HCT116 (cell line): ENCODE data around the gene ASIC3.

Source experiments
- EZH2 ChIP-seq: fragments of 200-600 bp; sonication (generic); IDR thresholded peaks from 2 replicates; pipeline ENCODE4 v1.6.1; 2017; ENCODE audit warnings: antibody characterized with exemption, mixed run types
- JUND ChIP-seq: IDR thresholded peaks from 2 replicates; pipeline ENCODE4 v1.6.1; 2012
- POLR2A ChIP-seq: IDR thresholded peaks from 2 replicates; pipeline ENCODE4 v1.7.0; 2011; ENCODE audit warnings: borderline replicate concordance; ENCODE audit not compliant: insufficient read depth, insufficient read length; ENCODE audit errors: extremely low read depth
- ZBTB33 ChIP-seq: IDR thresholded peaks from 2 replicates; pipeline ENCODE4 v1.6.1; 2011; ENCODE audit warnings: mild to moderate bottlenecking, low read length, moderate library complexity; ENCODE audit not compliant: insufficient replicate concordance; ENCODE audit errors: extremely low read depth
- TF ChIP-seq, protein P1 (sequence below), 3 experiments: fragments of 200-600 bp in 1 of 3; sonication (generic) in 1 of 3; IDR thresholded peaks in 2 of 3; conservative IDR thresholded peaks in 1 of 3; 2 replicates each; pipeline ENCODE4 v1.5.1; 2012 to 2017; ENCODE audit warnings: low read depth in 2 of 3, low read length in 2 of 3, antibody characterized with exemption in 1 of 3, borderline replicate concordance in 1 of 3, control low read depth in 1 of 3, mild to moderate bottlenecking in 1 of 3, mixed read lengths in 1 of 3, mixed run types in 1 of 3, moderate library complexity in 1 of 3; ENCODE audit not compliant: insufficient read depth in 1 of 3

- TF ChIP-seq, protein P1, sequence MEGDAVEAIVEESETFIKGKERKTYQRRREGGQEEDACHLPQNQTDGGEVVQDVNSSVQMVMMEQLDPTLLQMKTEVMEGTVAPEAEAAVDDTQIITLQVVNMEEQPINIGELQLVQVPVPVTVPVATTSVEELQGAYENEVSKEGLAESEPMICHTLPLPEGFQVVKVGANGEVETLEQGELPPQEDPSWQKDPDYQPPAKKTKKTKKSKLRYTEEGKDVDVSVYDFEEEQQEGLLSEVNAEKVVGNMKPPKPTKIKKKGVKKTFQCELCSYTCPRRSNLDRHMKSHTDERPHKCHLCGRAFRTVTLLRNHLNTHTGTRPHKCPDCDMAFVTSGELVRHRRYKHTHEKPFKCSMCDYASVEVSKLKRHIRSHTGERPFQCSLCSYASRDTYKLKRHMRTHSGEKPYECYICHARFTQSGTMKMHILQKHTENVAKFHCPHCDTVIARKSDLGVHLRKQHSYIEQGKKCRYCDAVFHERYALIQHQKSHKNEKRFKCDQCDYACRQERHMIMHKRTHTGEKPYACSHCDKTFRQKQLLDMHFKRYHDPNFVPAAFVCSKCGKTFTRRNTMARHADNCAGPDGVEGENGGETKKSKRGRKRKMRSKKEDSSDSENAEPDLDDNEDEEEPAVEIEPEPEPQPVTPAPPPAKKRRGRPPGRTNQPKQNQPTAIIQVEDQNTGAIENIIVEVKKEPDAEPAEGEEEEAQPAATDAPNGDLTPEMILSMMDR (IDR thresholded peaks at IDR 0.05 in 2 of 3, conservative IDR thresholded peaks at IDR 0.05 in 1 of 3; ENCODE audit: borderline replicate concordance in 1 of 3, insufficient read depth in 1 of 3, low read depth in 2 of 3, low read length in 2 of 3) = no peak
- no peak for TF ChIP-seq POLR2A
- TF ChIP-seq EZH2 = no peak
- no peak for TF ChIP-seq JUND
- no peak for TF ChIP-seq ZBTB33
These were observed 40.8 kb upstream of the ASIC3 start for GRCh38 chr7:151007469-151007898.
